SK-N-SH (cell line): ENCODE data around the gene CYFIP2. TPM values are rescaled to one million over a fixed set of nuclear protein-coding genes. Genes with fewer than 3 reads are reported as not detected.

Source experiments
- CTCF ChIA-PET: fragments of 300-600, 350-600 bp; formaldehyde crosslinking; extraction: SDS; loops from one replicate; lab custom pipeline; 2021; lab: Yijun Ruan, JAX
- POLR2A ChIA-PET: fragments of 350-600 bp; sonication (Branson Sonifier 250); formaldehyde crosslinking; extraction: SDS; loops from one replicate; lab custom pipeline; 2020; ENCODE audit warnings: antibody characterized with exemption, inconsistent platforms; lab: Yijun Ruan, JAX
- DNase-seq: peaks from one replicate; pipeline ENCODE4 v3.0.0; 2012
- H2AFZ ChIP-seq: fragments of 200-600 bp; sonication (generic); 2 replicates; pipeline ENCODE4 v1.8.1; 2016; ENCODE audit warnings: antibody characterized with exemption, mild to moderate bottlenecking, low read depth
- H3F3A ChIP-seq: fragments of 200-600 bp; sonication (generic); replicated peaks from 2 replicates; pipeline ENCODE3; 2016; ENCODE audit warnings: antibody characterized with exemption, mild to moderate bottlenecking; ENCODE audit not compliant: insufficient read depth
- H3K27ac ChIP-seq, 2 experiments: fragments of 200-500 bp in 1 of 2; fragments of 200-600 bp in 1 of 2; sonication (Bioruptor generic) in 1 of 2; sonication (generic), shearing (Covaris generic) in 1 of 2; 2 replicates each; pipeline versions ENCODE4 v1.5.1 to v1.6.1; 2014 to 2016; ENCODE audit warnings: low read depth in 2 of 2, inconsistent platforms in 1 of 2, low read length in 1 of 2, mild to moderate bottlenecking in 1 of 2, mixed read lengths in 1 of 2
- H3K27me3 ChIP-seq: fragments of 200-600 bp; sonication (generic), shearing (Covaris generic); 2 replicates; pipeline ENCODE4 v1.6.1; 2016; ENCODE audit warnings: mixed run types; ENCODE audit not compliant: insufficient read depth
- H3K36me3 ChIP-seq, 2 experiments: fragments of 200-500 bp in 1 of 2; fragments of 200-600 bp in 1 of 2; sonication (Bioruptor generic) in 1 of 2; sonication (generic) in 1 of 2; replicated peaks in 1 of 2; 2 replicates each; pipeline versions ENCODE3 to v1.5.1; 2014 to 2016; ENCODE audit warnings: low read length in 1 of 2, mild to moderate bottlenecking in 1 of 2; ENCODE audit not compliant: insufficient read depth in 2 of 2, control insufficient read depth in 1 of 2
- H3K4me1 ChIP-seq, 2 experiments: fragments of 200-500 bp in 1 of 2; fragments of 200-600 bp in 1 of 2; sonication (Bioruptor generic) in 1 of 2; sonication (generic), shearing (Covaris generic) in 1 of 2; 2 replicates each; pipeline versions ENCODE4 v1.5.1 to v1.6.1; 2014 to 2016; ENCODE audit warnings: low read depth in 1 of 2, low read length in 1 of 2, mixed run types in 1 of 2; ENCODE audit not compliant: insufficient read depth in 2 of 2, control insufficient read depth in 1 of 2
- H3K4me2 ChIP-seq: fragments of 200-600 bp; sonication (generic), shearing (Covaris generic); 2 replicates; pipeline ENCODE4 v1.6.1; 2017; ENCODE audit warnings: mixed run types
- H3K4me3 ChIP-seq, 2 experiments: fragments of 200-500 bp in 1 of 2; fragments of 200-600 bp in 1 of 2; sonication (Bioruptor generic) in 1 of 2; sonication (generic), shearing (Covaris generic) in 1 of 2; 2 replicates each; pipeline versions ENCODE4 v1.5.1 to v1.8.1; 2014 to 2016; ENCODE audit warnings: low read depth in 2 of 2, inconsistent platforms in 1 of 2, low read length in 1 of 2, mild to moderate bottlenecking in 1 of 2, mixed read lengths in 1 of 2, moderate library complexity in 1 of 2
- H3K79me2 ChIP-seq: fragments of 200-600 bp; sonication (generic); 2 replicates; pipeline ENCODE4 v1.8.1; 2017; ENCODE audit warnings: mild to moderate bottlenecking; ENCODE audit not compliant: insufficient read depth
- H3K9ac ChIP-seq: fragments of 200-600 bp; sonication (generic); 2 replicates; pipeline ENCODE4 v1.6.1; 2017; ENCODE audit warnings: mixed run types
- H3K9me2 ChIP-seq: fragments of 200-600 bp; sonication (generic); 2 replicates; pipeline ENCODE4 v1.6.1; 2017; ENCODE audit warnings: mixed run types
- H3K9me3 ChIP-seq: fragments of 200-600 bp; sonication (generic); 2 replicates; pipeline ENCODE4 v1.6.1; 2017; ENCODE audit warnings: mixed run types, mild to moderate bottlenecking, moderate library complexity
- H4K20me1 ChIP-seq: fragments of 200-600 bp; sonication (generic); 2 replicates; pipeline ENCODE4 v1.6.1; 2017; ENCODE audit warnings: mild to moderate bottlenecking, mixed run types; ENCODE audit not compliant: insufficient read depth
- CHD2 ChIP-seq: fragments of 150-350 bp; IDR thresholded peaks from 2 replicates; pipeline ENCODE4 v1.6.1; 2018; ENCODE audit warnings: low read length; ENCODE audit not compliant: partially characterized antibody
- EP300 ChIP-seq, 2 experiments: IDR thresholded peaks; 2 replicates each; pipeline versions ENCODE4 v1.4.0 to v1.6.1; 2012; ENCODE audit warnings: borderline replicate concordance in 1 of 2, low read depth in 1 of 2, low read length in 1 of 2
- EZH2phosphoT487 ChIP-seq: fragments of 200-600 bp; sonication (generic); IDR thresholded peaks from 2 replicates; pipeline ENCODE4 v1.6.1; 2017; ENCODE audit warnings: low read depth, mixed run types, mild to moderate bottlenecking, antibody characterized with exemption, moderate library complexity, borderline replicate concordance
- FOSL2 ChIP-seq: IDR thresholded peaks from 2 replicates; pipeline ENCODE4 v1.4.0; 2012; ENCODE audit warnings: low read depth, mild to moderate bottlenecking, moderate library complexity, borderline replicate concordance
- FOXM1 ChIP-seq: IDR thresholded peaks from 2 replicates; pipeline ENCODE4 v1.4.0; 2012; ENCODE audit warnings: low read depth, mild to moderate bottlenecking
- GABPA ChIP-seq: IDR thresholded peaks from 2 replicates; pipeline ENCODE4 v1.4.0; 2012; ENCODE audit warnings: low read depth, mild to moderate bottlenecking
- IRF3 ChIP-seq: fragments of 150-350 bp; IDR thresholded peaks from 2 replicates; pipeline ENCODE4 v1.6.1; 2016; ENCODE audit warnings: mild to moderate bottlenecking, low read depth, low read length
- JUND ChIP-seq: IDR thresholded peaks from 2 replicates; pipeline ENCODE4 v1.4.0; 2012
- MXI1 ChIP-seq: IDR thresholded peaks from 2 replicates; pipeline ENCODE4 v1.6.1; 2012; ENCODE audit warnings: mild to moderate bottlenecking, low read depth, low read length, improper control_type of control experiment
- NFIC ChIP-seq: IDR thresholded peaks from 2 replicates; pipeline ENCODE4 v1.4.0; 2012; ENCODE audit warnings: borderline replicate concordance
- POLR2AphosphoS5 ChIP-seq: IDR thresholded peaks from 2 replicates; pipeline ENCODE4 v1.6.1; 2012; ENCODE audit warnings: low read depth, low read length
- RCOR1 ChIP-seq: fragments of 150-350 bp; IDR thresholded peaks from 2 replicates; pipeline ENCODE4 v1.6.1; 2017; ENCODE audit warnings: antibody characterized with exemption, low read length
- RXRA ChIP-seq: IDR thresholded peaks from 2 replicates; pipeline ENCODE4 v1.4.0; 2012; ENCODE audit warnings: low read depth, mild to moderate bottlenecking, borderline replicate concordance
- TCF12 ChIP-seq: IDR thresholded peaks from 2 replicates; pipeline ENCODE4 v1.4.0; 2012
- USF1 ChIP-seq: IDR thresholded peaks from 2 replicates; pipeline ENCODE4 v1.4.0; 2012; ENCODE audit warnings: low read depth, borderline replicate concordance
- USF2 ChIP-seq: fragments of 150-350 bp; IDR thresholded peaks from 2 replicates; pipeline ENCODE4 v1.6.1; 2017; ENCODE audit warnings: antibody characterized with exemption, low read length, low read depth, borderline replicate concordance
- ZBTB33 ChIP-seq: IDR thresholded peaks from 2 replicates; pipeline ENCODE4 v1.4.0; 2012; ENCODE audit warnings: low read depth, borderline replicate concordance
- WGBS: methylation state at CpG from one replicate; pipeline ENCODE4 v1.1.6; 2017; ENCODE audit warnings: low lambda C conversion rate; 5-methylcytosine and 5-hydroxymethylcytosine counted together
- polyA plus RNA-seq, 3 experiments: library from polyadenylated mRNA; depleted of rRNA; stranded (reverse); fragments of >200 nt; gene quantifications; 2 replicates each; pipeline ENCODE4 v1.2.3, GENCODE V29; 2012

CYFIP2 gene
- polyA plus RNA-seq, 1 of the 3 experiments (the other 2 are of a cell fraction): 20.1 TPM

- TF ChIP-seq CHD2 (no peak), JUND (no peak), FOXM1 (no peak), EP300 (IDR thresholded peaks at IDR 0.05; ENCODE audit: borderline replicate concordance in 1 of 2, low read depth in 1 of 2, low read length in 1 of 2) (no peak)
Observed at GRCh38 chr5:157370967-157371366, 105.0 kb downstream of the CYFIP2 start (continued).

- no peak overlapping the region for H3K4me3 ChIP-seq
- no peaks in the 10 kb centered on the region for H3K79me2 ChIP-seq
- no peak overlapping the region for H3K4me2 ChIP-seq
- H3F3A ChIP-seq: peaks cover 5% of the 10 kb centered on the region
- WGBS: 83% methylated on average over 5 of the region's 5 CpGs
- H3K9ac ChIP-seq: no peak overlapping the region
- DNase-seq: no peak
- peaks cover 4 to 12% of the 10 kb centered on the region in 2 experiments for H3K36me3 ChIP-seq
- TF ChIP-seq EZH2phosphoT487 (no peak), POLR2AphosphoS5 (no peak), FOXM1 (no peak), CHD2 (no peak), ZBTB33 (no peak), RXRA (no peak), FOSL2 (no peak), NFIC (no peak), USF2 (no peak), MXI1 (no peak), IRF3 (no peak), RCOR1 (no peak), USF1 (no peak), TCF12 (no peak), GABPA (no peak)
- peak overlapping the region in 1 of 2 experiments; percentile 9; a peak in 2 of 4 replicates for H3K27ac ChIP-seq
- H3K9me2 ChIP-seq: no peaks in the 10 kb centered on the region
- H4K20me1 ChIP-seq: no peaks in the 10 kb centered on the region
- POLR2A ChIA-PET: no interaction called here
- H3K9me3 ChIP-seq: no peaks in the 10 kb centered on the region
- H3K27me3 ChIP-seq: no peaks in the 10 kb centered on the region
- H3K4me1 ChIP-seq: peaks cover 10% of the 10 kb centered on the region in 2 experiments
- CTCF ChIA-PET: interaction anchor here (0.8 to 2.0 kb wide), 5 partner anchors 9 to 103 kb away, joined by 3 to 5 read pairs (median 3); no protein-coding TSS in a partner anchor
- H2AFZ ChIP-seq: no peak overlapping the region
Observed at GRCh38 chr5:157371655-157372471, 105.9 kb downstream of the CYFIP2 start.
